OCI-LY7 (cell line): ENCODE results near the gene TXNIP. TPM values are rescaled to one million over a fixed set of nuclear protein-coding genes. Genes with fewer than 3 reads are reported as not detected.

ENCODE experiments used
- BruUV-seq: library from RNA; stranded (reverse); fragments of 400-500 nt; replicated peaks from 2 replicates; lab custom pipeline; 2021; lab: Mats Ljungman, UMichigan
- CTCF ChIA-PET: fragments of 300-600 bp; sonication (Branson Sonifier 250); formaldehyde crosslinking; loops from one replicate; lab custom pipeline; 2022; ENCODE audit warnings: antibody characterized with exemption; ENCODE audit not compliant: unreplicated experiment; lab: Charles Lee
- POLR2A ChIA-PET: fragments of 300-600 bp; sonication (Branson Sonifier 250); formaldehyde crosslinking; loops from one replicate; lab custom pipeline; 2022; ENCODE audit warnings: antibody characterized with exemption; lab: Charles Lee
- DNase-seq: peaks from one replicate; pipeline ENCODE4 v3.0.0-alpha.2; 2015; ENCODE audit warnings: low spot score
- H2AFZ ChIP-seq: fragments of 200-600 bp; sonication (generic), shearing (Covaris generic); 2 replicates; pipeline ENCODE4 v1.6.1; 2014; ENCODE audit warnings: mild to moderate bottlenecking, antibody characterized with exemption, low read length, moderate library complexity
- H3K27ac ChIP-seq: fragments of 200-600 bp; sonication (generic); 2 replicates; pipeline ENCODE4 v1.5.1; 2014; ENCODE audit warnings: mixed run types, low read depth, mild to moderate bottlenecking, moderate library complexity, low read length, inconsistent platforms; ENCODE audit not compliant: poor library complexity, severe bottlenecking
- H3K36me3 ChIP-seq: fragments of 200-600 bp; sonication (generic); 2 replicates; pipeline ENCODE4 v1.6.1; 2014; ENCODE audit warnings: mild to moderate bottlenecking, antibody characterized with exemption, low read length, moderate library complexity, mixed read lengths; ENCODE audit not compliant: insufficient read depth
- H3K4me1 ChIP-seq: fragments of 200-600 bp; sonication (generic); 2 replicates; pipeline ENCODE4 v1.5.1; 2014; ENCODE audit warnings: mild to moderate bottlenecking, low read length; ENCODE audit not compliant: insufficient read depth, poor library complexity, severe bottlenecking
- H3K4me2 ChIP-seq: fragments of 200-600 bp; sonication (generic); 2 replicates; pipeline ENCODE4 v1.6.1; 2014; ENCODE audit warnings: mild to moderate bottlenecking, low read length
- H3K4me3 ChIP-seq: fragments of 200-600 bp; sonication (generic); 2 replicates; pipeline ENCODE4 v1.5.1; 2014; ENCODE audit warnings: mild to moderate bottlenecking, low read depth, low read length; ENCODE audit not compliant: poor library complexity, severe bottlenecking
- H3K79me2 ChIP-seq: fragments of 200-600 bp; sonication (generic); 2 replicates; pipeline ENCODE4 v1.6.1; 2016; ENCODE audit warnings: low read depth, mild to moderate bottlenecking, low read length, moderate library complexity, mixed read lengths; ENCODE audit not compliant: insufficient read depth
- H3K9me2 ChIP-seq: fragments of 200-600 bp; sonication (generic); 2 replicates; pipeline ENCODE4 v1.6.1; 2016; ENCODE audit warnings: mild to moderate bottlenecking, low read length, mixed read lengths; ENCODE audit not compliant: insufficient read depth
- H3K9me3 ChIP-seq: fragments of 200-600 bp; sonication (generic); 2 replicates; pipeline ENCODE4 v1.6.1; 2014; ENCODE audit warnings: mild to moderate bottlenecking, mixed run types, low read length, mixed read lengths
- H4K20me1 ChIP-seq: fragments of 200-600 bp; sonication (generic); 2 replicates; pipeline ENCODE4 v1.6.1; 2014; ENCODE audit warnings: mild to moderate bottlenecking, antibody characterized with exemption, low read length, moderate library complexity, mixed read lengths; ENCODE audit not compliant: insufficient read depth
- EZH2phosphoT487 ChIP-seq: fragments of 200-600 bp; sonication (generic); IDR thresholded peaks from 2 replicates; pipeline ENCODE4 v1.6.1; 2018; ENCODE audit warnings: low read depth, borderline replicate concordance, mild to moderate bottlenecking, mixed run types, antibody characterized with exemption, low read length, moderate library complexity, mixed read lengths
- intact Hi-C: fragments of 100-400 bp; cut with micrococcal nuclease; formaldehyde crosslinking; loops from one replicate; pipeline ENCODE4 v1.10.0; 2022; ENCODE audit not compliant: unreplicated experiment
- total RNA-seq, 2 experiments: library from RNA; depleted of rRNA in 1 of 2; stranded (reverse); fragments of >200 nt in 1 of 2; shearing (Covaris generic) in 1 of 2; gene quantifications; 2 replicates each; pipeline ENCODE4 v1.2.3, GENCODE V29; 2014 to 2022
- TF ChIP-seq, protein P1 (sequence below): fragments of 200-600 bp; sonication (generic); conservative IDR thresholded peaks from 2 replicates; pipeline ENCODE4 v1.5.1; 2014; ENCODE audit warnings: mild to moderate bottlenecking, antibody characterized with exemption, low read length, moderate library complexity, mixed read lengths

Gene TXNIP
- total RNA-seq, 2 experiments from 2014 or later, result 50.3 to 144 TPM

DNA sequence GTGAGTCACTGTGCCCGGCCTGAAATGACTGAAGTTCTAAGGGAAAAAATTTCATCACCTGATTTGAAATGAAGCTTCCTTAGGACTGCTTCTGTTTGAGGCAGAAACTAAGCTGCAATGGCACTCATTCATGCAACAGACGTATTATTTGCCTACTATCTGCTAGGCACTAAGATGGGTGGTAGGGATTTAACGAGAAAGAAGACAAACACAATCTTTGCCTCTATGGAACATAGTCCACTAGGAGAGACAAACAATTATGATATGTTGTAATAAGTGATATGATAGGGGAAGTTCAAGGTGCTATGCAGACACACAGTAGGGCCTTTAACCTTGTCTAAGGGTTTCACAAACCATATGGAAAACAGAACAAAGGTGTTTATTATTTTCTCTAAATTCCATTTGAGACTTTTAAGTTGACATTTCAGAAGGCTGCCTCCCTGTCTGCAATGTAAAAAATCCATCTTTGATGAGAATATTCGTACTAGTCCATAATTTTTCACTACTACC, 49.8 kb downstream of the TXNIP start:
- no peak for TF ChIP-seq EZH2phosphoT487
- TF ChIP-seq, protein P1, sequence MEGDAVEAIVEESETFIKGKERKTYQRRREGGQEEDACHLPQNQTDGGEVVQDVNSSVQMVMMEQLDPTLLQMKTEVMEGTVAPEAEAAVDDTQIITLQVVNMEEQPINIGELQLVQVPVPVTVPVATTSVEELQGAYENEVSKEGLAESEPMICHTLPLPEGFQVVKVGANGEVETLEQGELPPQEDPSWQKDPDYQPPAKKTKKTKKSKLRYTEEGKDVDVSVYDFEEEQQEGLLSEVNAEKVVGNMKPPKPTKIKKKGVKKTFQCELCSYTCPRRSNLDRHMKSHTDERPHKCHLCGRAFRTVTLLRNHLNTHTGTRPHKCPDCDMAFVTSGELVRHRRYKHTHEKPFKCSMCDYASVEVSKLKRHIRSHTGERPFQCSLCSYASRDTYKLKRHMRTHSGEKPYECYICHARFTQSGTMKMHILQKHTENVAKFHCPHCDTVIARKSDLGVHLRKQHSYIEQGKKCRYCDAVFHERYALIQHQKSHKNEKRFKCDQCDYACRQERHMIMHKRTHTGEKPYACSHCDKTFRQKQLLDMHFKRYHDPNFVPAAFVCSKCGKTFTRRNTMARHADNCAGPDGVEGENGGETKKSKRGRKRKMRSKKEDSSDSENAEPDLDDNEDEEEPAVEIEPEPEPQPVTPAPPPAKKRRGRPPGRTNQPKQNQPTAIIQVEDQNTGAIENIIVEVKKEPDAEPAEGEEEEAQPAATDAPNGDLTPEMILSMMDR, result no peak
- Histone ChIP-seq H3K27ac (no peak overlapping the region), H4K20me1 (no peaks in the 10 kb centered on the region), H3K36me3 (peaks cover 29% of the 10 kb centered on the region; the same call in 1 of the 2 replicates), H3K9me3 (no peaks in the 10 kb centered on the region), H3K9me2 (no peaks in the 10 kb centered on the region), H3K4me3 (no peak overlapping the region), H3K4me2 (no peak overlapping the region), H3K79me2 (no peaks in the 10 kb centered on the region), H2AFZ (no peak overlapping the region), H3K4me1 (no peaks in the 10 kb centered on the region)
- BruUV-seq, result no TSS peak
- intact Hi-C loops, result no loop called here
- DNase-seq, result no peak
- POLR2A ChIA-PET, result no interaction called here
- CTCF ChIA-PET, result no interaction called here

DNA sequence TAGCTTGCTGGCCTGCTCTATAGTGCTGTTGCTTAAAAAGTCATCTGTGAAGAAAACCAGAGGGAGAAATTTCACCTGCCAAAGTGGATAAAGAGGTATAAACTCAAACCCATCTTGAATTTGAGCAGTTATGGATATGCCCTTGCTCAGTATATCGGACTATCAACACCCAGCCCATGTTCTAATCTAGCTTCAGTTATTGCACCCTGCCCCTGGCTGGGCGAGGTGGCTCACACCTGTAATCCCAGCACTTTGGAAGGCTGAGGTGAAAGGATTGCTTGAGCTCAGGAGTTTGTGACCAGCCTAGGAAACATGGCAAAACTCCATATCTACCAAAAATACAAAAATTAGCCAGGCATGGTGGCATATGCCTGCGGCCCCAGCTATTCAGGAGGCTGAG, 51.8 kb downstream of the TXNIP start:
- Histone ChIP-seq H4K20me1 (no peaks in the 10 kb centered on the region), H3K4me3 (no peak overlapping the region), H2AFZ (no peak overlapping the region), H3K36me3 (peaks cover 34% of the 10 kb centered on the region), H3K27ac (no peak overlapping the region), H3K79me2 (no peaks in the 10 kb centered on the region), H3K4me1 (no peaks in the 10 kb centered on the region), H3K9me2 (no peaks in the 10 kb centered on the region), H3K9me3 (no peaks in the 10 kb centered on the region), H3K4me2 (no peak overlapping the region)
- ChIA-PET POLR2A (interaction anchor here (0.6 to 4.0 kb wide), 3 partner anchors 13 to 143 kb away, joined by 3 to 16 read pairs (median 4); partner anchors contain the start of gene LIX1L), CTCF (interaction anchor here (1.5 kb wide), 1 partner anchor 13 kb away, joined by 4 read pairs; the partner anchor contains the start of gene LIX1L)
- TF ChIP-seq EZH2phosphoT487, result no peak
- TF ChIP-seq, protein P1, result no peak
- no peak for DNase-seq
- intact Hi-C loops, result no loop called here
- BruUV-seq, result no TSS peak

DNA sequence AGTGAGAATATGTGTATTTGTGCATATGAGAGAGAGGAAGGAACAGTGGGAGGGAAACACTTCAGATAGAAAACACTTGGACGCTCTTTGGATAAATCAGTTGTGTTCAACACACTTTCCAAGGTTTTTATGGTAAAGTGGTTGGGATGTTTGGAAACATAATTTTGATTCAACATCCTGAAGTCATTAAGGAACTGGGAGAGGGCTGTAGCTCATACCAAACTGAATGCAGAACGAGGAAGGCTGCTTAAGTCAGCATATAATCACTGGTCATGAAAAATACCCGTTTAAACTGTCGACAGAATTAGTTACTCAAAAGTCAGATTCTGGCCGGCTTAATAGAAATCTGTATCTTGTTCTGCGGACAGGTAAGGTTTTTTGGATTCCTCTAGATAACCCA, 53.5 kb downstream of the TXNIP start:
- Histone ChIP-seq H2AFZ (no peak overlapping the region), H3K79me2 (no peaks in the 10 kb centered on the region), H4K20me1 (no peaks in the 10 kb centered on the region), H3K27ac (no peak overlapping the region), H3K4me2 (no peak overlapping the region), H3K9me2 (no peaks in the 10 kb centered on the region), H3K4me1 (peaks cover 6% of the 10 kb centered on the region), H3K4me3 (no peak overlapping the region), H3K9me3 (no peaks in the 10 kb centered on the region), H3K36me3 (peaks cover 34% of the 10 kb centered on the region)
- no TSS peak for BruUV-seq
- TF ChIP-seq, protein P1, result no peak
- no peak for TF ChIP-seq EZH2phosphoT487
- POLR2A ChIA-PET, result interaction anchor here (0.6 to 4.0 kb wide), 7 partner anchors 9 to 55 kb away, joined by 3 to 16 read pairs (median 5); partner anchors contain the start of genes ANKRD34A, LIX1L, POLR3GL and RBM8A
- intact Hi-C loops, result no loop called here
- CTCF ChIA-PET, result no interaction called here
- no peak for DNase-seq
